Fibroblast of peridontal ligament (primary cell): Measurements from ENCODE around the gene LDLRAD4.
"Not testable (repeated sequence)": the region's sequence is repeated elsewhere in the genome, so short reads cannot be mapped to it uniquely, and the experiment has no call there.

Source experiments
- DNase-seq: peaks from one replicate; pipeline ENCODE4 v3.0.0-alpha.2; 2010; ENCODE audit errors: extremely low read depth

LDLRAD4 gene

DNA sequence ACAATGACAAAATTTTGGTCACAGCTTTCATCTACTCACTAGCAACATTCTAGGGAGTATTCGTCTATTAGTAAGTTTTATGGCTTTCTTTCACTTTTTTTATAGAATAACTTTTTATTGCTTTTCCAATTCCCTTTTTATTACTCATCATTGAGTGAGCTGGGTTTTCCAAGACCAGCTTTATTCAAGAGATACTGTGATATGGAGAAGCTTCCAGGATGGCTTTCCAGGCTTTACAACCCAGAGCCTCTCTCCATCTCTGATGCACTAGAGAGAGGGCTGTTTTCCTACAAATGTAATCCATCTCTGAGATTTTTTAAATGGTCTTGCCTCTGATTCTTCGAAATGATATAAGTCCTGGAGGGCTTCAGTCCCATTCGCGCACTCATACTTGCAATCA lies 118.3 kb downstream of the LDLRAD4 start:
- DNase-seq, result no peak

DNA sequence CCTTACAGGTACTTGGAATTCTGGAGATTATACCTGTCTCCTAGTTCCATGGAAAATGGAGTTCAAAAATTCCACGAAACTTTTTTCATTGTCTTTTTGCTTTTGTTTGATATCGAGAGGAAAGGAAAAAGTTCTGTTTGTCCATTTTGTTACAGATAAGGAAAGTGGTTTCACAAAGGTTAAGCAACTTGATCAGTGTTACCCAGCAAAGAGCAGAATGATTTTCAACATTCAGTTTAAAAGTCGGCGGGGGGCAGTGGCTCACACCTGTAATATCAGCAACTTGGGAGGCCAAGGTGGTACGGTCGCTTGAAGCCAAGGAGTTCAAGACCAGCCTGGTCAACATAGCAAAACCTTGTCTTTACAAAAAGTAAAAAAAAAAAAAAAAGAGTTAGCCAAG lies 118.8 kb downstream of the LDLRAD4 start:
- no peak for DNase-seq

DNA sequence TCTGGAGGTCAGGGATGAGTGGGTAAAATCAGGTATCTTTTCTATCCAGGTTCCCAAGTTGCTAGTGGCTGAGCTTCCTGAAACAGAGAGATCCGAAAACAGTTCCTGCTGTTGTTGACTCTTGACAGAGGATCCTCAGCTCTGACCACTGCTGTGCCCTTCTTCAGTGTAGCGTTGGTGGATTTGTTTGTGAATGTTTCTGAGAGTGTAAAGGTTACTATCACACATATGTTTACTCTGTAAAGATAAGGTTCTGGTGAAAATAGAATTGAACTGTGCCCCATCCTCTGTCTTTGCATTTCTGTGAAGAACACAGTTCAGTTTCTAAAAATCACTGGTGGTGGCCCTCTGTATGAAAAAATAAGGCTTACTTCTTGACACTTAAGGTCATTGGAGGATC lies 119.8 kb downstream of the LDLRAD4 start:
- DNase-seq, result no peak

DNA sequence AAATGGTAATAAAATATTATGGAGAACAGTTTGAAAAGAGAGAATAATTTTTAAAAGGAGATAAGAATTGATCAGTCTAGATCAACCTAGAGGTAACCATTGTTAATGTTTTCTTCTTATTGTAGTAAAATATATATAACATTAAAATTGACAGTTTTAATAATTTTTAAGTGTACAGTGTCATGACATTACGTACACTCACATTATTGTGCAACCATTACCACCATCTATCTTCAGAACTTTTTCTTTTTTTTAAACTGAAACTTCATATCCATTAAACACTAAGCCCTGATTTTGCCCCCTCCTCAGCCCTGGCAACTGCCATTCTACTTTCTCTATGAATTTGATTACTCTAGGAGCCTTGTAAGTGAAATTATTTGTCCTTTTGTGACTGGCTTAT lies 121.1 kb downstream of the LDLRAD4 start:
- DNase-seq, result no peak

DNA sequence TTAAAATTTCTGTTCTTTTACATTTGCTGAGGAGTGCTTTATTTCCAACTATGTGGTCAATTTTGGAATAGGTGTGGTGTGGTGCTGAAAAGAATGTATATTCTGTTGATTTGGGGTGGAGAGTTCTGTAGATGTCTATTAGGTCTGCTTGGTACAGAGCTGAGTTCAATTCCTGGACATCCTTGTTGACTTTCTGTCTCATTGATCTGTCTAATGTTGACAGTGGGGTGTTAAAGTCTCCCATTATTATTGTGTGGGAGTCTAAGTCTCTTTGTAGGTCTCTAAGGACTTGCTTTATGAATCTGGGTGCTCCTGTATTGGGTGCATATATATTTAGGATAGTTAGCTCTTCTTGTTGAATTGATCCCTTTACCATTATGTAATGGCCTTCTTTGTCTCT lies 127.9 kb downstream of the LDLRAD4 start:
- DNase-seq, result not testable (repeated sequence)

DNA sequence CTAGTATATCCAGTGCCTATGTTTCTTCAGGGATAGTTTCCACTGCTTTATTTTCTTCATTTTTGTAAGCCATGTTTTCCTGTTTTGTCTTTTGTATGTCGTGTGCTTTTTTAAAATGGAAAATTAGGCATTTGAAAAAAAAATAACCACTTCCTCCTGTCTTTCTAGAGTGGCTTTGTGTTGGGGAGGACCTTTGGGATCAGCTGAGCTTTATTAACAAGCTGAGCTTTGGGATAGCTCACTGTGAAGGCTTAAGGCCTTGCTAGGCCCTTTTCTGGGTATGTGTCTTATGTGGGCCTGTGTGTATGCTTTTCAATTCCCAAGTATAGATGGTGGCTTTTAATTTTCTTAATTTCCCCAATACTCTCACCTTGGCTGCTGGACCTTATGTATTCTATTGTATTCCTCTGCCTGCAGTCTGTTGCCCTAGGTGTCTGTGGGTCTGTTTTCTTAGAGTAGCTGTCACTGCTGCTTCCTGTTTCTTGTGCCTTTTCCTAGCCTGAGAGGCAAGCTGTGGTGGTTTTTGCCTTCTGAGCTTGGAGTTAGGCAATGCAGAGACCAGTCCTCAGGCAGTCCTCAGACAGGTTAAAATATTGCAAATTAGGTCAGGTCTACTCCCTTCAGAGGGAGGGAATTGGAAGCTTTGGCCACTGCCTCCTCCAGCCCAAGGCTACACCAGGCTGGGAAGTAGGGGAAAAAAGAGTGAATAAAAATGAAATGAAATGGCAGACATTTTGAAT lies 134.7 kb downstream of the LDLRAD4 start:
- no peak for DNase-seq

DNA sequence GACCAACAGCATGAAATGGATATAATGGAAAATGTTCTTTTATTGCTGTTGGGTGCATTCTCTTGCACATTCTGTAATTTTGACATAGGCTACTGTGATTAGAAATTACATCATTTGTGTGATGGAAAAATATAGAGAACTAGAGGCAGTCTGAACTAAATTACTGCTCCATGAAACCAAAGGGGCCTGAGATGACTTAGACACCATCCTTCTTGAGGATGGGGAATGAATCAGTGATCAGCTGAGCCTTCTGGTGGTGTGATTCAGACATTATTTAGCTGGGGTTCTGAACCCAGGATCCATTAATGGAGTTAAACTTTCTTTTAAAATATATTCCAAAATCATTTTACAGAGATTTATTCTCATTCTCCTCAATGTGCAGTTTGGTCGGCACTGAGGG lies 135.8 kb downstream of the LDLRAD4 start:
- no peak for DNase-seq

DNA sequence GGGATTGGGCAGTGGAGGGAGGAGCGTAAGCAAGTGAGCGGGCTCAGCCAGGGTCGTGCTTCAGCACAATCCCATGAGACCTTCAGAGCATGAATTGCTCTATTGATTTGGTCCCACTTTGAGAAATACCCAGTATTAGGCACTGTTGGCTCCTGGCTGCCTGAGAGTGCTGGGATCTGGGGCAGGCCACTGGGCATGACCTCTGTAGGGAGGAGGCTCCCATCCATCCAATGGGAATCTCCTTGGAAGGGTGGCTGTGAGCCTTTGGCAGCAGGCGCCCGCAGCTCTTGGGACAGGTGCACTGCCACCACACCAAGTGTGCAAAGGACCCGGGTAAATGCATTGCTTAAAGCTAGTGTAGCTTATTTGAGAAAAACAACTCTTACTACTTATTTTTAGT lies 137.5 kb downstream of the LDLRAD4 start:
- DNase-seq, result no peak

DNA sequence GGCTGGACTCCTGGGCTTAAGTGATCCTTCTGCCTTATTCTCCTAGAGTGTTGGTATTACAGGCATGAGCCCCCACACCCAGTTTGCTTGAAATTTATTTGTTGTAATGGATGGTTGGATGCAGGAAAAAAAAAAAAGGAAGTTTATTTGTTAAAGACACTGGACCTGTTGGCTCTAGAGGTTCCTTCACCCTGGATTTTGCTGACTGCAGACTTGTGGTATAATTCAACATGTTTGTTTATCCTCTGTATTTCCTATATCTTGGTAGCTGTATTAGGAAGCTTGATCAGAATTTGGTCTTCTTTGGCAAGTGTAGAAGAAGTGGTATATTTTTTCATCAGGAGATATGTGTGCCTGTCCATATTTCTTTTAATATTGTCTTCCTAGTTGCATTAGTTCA lies 138.7 kb downstream of the LDLRAD4 start:
- DNase-seq, result no peak

DNA sequence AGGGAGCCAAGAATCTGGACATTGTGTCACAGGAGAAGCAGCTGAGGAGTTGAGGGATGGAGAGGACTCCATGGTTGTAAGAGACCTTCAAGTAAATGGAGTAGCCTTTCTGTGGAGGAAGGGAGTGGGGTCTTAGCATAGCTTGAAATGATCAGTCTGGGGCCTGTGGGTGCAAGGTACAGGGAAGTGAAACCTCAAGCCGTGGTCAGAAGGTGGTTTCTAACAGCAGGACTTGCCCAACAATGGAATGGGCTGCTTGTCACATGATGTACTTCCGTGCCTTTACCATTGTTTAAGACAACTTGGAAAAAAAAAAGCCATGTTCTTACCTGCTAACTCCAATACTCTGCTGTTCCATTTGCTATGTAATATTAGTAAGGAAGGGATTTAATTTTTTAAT lies 140.7 kb downstream of the LDLRAD4 start:
- no peak for DNase-seq

DNA sequence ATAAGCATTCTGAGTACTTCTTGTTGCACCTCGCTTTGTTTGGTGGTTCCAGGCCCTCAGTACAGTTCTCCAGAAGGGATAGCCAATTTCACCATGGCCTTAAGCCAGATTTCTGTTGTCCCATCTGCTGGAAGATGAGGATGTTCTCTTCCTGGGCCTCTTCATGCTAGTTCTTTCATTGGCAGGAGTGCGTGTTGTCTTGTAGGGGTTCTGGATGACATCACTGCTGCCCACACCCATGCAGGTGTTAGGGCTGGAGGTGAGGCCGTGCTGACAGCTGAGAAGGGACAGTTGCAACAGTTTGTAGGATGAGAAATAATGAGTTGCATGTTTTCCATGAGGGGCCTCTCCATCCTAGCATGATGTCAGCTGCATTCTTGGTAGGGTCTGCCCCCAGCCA lies 142.9 kb downstream of the LDLRAD4 start:
- no peak for DNase-seq

DNA sequence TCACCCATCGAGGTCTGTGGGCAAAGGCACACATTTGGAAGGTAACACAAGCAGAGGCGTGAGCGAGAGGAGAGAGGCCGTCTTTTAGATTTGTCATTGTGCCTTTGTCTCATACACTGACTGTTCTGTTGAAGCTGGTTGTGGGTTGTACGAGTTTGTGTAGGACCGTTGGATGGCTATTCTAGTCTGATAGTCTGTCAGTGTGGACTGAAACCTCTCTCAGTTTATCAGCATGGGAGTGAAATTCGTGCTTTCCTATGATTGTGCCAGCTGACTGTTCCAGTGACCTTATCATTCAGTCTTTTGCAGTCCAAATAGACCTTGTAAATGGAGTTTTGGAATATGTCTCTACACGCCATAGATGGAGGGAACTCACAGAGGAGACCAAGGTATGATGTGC lies 143.5 kb downstream of the LDLRAD4 start:
- no peak for DNase-seq

DNA sequence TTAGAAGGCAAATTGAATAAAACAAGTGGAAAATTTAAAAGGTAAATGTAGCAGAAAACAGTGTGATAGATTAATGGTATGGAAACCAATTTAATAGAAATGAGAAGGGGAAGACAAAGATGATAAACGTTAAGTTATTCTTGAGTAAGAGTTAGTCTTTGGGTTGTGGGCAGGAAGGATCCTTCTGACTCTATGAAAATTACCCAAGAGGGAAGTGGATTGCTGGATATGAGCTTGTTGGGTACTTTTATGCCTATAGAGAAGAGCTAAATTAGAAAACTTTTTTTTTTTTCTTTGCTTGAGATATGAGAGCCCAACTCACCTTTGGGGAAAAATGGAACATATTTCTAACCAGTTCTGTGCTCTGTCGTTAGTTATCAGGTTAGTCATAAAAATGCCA lies 144.0 kb downstream of the LDLRAD4 start:
- DNase-seq, result no peak

DNA sequence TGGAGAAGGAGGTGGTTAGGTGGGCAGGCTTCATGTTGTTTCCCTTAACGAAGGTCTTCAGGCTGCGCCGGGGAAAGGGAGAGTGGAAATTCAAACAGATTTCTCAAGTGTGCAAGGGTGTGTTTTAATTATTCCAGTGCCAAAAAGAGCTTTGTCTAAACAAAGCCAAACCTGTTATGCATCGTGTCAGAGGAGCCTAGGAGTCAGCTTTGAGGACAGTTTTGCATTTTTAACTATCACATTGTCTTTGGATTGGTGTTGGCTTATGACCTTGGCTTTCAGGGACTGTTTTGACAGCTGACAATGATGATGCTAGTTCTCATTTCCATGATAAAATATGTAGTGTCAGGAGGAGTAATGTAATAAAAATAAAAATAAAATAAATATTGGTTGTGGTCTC lies 144.8 kb downstream of the LDLRAD4 start:
- no peak for DNase-seq

DNA sequence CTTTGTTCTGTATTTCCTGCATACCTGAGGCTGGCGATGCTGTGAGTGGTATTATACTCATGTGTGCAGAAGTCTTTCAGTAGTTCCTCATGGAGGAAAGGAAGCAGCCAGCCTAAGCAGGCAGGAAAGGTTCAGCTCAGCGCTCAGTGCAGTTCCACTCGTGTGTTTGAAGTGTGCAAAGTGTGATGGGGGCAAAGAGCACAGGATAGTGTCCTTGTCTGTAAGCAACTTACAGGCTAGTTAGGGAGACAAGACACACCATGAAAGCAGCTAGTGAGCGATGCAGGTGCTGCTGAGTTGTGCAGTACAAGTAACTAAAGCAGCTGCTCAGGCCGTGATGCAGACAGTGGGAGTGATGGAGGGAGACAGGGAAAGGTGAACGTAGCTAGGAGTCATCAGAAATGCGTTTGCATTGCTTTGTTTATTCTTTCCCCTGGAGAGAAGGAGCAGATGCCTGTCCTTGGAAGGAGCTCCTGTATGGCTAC lies 146.2 kb downstream of the LDLRAD4 start:
- no peak for DNase-seq

DNA sequence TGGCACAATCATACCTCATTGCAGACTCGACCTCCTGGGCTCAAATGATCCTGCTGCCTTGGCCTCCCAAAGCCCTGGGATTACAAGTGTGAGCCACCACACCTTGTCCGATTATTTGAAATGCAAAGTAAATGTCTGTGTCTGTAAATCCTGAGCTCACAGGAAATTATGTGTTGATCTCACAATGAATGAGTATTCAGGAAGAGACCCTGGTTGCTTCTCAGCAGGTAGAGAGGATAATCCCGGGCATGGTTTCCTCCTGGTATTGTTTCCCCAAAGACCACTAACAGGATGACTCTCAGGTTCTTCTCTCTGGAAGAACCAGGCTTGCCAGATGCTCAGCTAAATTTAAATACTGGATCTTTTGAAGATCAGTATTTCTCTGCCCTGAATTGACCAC lies 147.6 kb downstream of the LDLRAD4 start:
- no peak for DNase-seq

DNA sequence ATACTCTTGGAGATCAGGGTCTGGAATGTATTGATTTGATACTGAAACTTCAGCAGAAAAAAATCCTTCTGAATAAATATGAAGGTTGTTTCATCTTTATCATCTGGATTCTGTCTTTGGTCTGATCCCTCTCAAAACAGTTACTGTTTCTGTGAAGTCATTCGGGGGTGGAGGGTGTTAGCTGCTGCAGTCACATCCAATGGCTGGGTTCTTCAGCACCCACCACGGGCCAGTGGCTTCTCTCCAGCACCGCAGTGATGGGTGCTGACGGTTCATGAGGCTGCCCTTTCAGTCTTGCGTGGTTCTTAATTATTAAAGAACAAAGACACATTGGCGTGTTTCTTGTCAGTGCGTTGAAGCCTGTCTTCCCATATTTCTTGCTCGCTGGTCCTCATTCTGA lies 148.0 kb downstream of the LDLRAD4 start:
- no peak for DNase-seq

DNA sequence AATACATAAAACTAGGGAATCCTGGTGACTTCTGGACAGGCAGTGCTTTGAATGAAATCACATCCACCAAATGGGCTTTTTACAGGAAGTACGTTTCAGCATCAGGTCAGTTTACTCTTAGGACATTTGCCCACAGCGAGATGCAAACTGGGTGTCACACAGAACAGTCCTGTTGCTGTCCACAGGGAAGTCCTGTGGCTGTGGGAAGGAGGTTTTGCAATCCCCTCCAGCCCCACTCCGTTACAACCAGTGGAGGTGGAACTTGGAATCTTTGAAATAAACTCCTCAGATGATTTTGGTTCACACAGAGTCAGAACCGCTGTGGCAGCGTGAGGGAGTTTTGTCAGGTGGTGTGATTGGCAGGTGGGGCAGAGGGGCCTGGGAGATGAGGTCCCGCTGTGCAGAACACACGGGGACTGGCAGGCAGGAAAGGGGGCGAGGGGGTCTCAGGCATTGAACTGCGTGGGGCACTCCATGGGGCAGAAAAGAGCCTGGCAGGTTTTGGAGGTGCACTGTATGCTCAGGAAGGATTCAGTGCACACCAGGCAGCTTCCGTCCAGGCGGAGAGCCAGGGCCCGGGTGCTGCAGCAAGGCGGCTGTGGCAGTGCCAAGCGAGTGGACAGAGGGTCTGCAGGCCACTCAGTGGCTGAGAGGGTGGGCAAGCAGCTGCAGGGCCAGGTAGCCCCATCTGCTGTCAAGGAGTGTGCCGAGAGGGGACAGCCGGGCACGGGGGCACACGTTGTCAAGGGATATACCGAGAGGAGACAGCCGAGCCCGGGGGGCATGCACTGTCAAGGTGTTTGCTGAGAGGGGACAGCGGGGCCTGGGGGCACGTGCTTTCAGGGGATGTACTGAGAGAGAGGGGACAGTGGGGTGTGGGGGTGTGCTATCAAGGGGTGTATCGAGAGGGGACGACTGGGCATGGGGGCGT lies 148.7 kb downstream of the LDLRAD4 start:
- DNase-seq, result no peak

DNA sequence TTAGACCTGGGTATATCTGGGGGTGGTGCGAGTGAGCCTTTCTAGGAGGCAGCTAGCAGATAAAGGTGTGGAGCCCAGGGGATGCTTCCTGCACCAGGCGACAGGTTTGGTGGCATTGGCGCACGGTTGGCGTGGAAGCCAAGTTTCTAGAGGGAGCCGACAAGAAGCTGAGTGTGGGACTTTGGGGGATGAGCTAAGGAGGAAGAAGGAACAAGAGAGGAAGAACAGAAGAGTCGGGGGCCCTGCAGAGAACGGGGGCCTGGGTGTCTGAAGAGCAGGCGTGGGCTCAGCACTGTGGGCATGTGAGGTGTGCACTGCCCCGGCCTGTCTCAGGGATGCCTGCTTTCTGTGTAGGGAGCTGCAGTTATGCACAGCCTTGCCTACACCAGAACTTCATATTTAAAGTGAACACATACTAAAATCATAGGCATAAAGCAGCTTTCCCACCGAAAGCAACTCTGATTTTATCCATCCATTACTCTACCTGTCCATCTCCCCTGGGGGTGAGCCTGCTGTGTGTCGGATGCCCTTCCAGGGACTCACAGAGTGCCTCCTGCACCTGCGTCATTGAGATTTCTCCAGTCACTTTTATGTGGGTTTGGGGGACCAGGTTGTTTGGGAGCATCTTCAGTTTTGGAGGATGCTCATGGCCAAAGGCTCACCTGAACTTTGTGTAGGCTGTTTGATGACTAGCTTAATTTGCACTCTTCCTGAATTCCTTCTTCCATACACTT lies 149.7 kb downstream of the LDLRAD4 start:
- DNase-seq, result no peak

DNA sequence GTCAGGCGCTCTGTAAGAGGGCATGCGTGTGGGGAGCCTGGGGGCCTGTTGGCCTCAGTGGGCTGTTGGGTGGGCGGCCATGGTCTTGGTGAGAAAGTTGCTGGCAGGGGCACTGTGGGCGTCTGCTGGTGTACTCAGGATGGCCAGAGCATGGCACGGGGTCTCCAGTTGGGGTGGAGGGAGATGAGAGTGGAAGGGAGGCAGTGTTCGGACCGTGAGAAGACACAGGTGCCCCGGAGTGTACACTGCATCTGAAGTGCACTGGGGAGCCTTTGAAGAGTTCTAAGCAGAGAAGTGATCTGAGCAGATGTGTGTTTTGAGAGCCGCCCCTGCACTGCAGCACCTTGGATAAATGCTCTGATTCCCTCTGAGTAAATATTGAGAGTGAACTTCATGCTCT lies 150.8 kb downstream of the LDLRAD4 start:
- no peak for DNase-seq

DNA sequence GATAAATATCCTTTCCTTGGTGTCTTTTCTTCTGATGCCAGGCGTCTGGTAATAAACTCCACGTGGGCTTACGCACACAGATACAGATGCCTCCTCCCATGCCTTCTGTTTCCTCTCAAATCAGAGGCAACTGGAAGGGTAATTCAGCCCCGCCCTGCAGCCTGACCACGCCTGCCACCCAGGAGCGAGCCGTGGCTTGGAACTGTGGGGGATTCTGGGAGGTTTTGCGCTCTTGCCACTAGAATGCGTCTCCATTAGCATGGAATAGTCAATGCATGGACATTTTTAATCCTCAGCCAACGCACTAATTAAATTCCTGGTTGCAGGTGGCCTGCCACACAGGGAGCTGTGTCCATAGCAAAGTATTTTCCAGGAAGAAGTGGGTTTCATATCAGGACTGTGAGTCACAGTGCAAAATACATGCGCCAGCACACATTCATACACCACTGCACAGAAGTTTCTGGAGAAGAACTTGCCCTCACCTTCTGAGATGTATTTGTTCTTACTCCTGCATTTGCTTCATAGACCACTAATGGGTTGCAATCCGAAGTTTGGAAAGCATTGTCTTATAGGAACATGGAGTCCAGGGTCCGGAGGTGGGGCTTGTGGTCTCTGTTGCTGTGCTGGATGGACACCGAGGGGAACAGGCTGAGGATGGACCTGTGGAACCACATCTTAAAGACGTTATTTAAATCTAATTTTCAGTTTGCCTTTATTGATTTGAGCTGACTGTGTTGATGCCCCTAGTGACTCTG lies 151.4 kb downstream of the LDLRAD4 start:
- DNase-seq, result no peak
